H1 (cell line): Measurements from ENCODE around the gene STX7.

Experiments
- SP1 ChIP-seq: IDR thresholded peaks from 2 replicates; pipeline ENCODE4 v1.6.1; 2011; ENCODE audit warnings: low read depth, low read length
- ZNF274 ChIP-seq: IDR thresholded peaks from 2 replicates; pipeline ENCODE4 v1.7.0; 2012; ENCODE audit warnings: low read length, borderline replicate concordance; ENCODE audit errors: extremely low read depth
- TF ChIP-seq, protein P1 (sequence below), 3 experiments: IDR thresholded peaks; 1 replicate in 2 of 3; 2 replicates in 1 of 3; pipeline versions ENCODE4 v1.5.1 to v1.6.1; 2011; ENCODE audit warnings: low read length in 3 of 3, mild to moderate bottlenecking in 3 of 3, inconsistent platforms in 2 of 3, low read depth in 1 of 3, moderate library complexity in 1 of 3; ENCODE audit not compliant: insufficient read depth in 1 of 3; ENCODE audit errors: control extremely low read depth in 1 of 3

DNA sequence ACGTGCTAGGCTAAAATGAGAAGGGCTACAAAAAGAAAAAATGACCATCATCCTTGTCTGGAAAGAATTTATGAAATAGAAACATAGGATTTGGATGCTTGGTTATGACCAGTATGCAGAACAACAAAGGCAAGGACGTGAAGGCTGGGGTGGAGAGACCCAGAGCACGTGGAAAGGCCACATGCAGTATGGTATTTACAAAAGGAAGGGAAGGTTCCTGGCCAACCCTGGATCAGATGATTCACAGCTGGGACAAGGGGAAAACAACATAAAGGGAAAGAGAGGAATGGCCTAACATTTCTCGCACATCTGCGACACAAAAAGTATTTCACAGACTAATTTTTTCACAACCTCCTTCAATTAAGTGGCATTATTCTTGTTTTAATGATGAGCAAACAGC is 8.2 kb downstream of the STX7 start:
- TF ChIP-seq, protein P1, sequence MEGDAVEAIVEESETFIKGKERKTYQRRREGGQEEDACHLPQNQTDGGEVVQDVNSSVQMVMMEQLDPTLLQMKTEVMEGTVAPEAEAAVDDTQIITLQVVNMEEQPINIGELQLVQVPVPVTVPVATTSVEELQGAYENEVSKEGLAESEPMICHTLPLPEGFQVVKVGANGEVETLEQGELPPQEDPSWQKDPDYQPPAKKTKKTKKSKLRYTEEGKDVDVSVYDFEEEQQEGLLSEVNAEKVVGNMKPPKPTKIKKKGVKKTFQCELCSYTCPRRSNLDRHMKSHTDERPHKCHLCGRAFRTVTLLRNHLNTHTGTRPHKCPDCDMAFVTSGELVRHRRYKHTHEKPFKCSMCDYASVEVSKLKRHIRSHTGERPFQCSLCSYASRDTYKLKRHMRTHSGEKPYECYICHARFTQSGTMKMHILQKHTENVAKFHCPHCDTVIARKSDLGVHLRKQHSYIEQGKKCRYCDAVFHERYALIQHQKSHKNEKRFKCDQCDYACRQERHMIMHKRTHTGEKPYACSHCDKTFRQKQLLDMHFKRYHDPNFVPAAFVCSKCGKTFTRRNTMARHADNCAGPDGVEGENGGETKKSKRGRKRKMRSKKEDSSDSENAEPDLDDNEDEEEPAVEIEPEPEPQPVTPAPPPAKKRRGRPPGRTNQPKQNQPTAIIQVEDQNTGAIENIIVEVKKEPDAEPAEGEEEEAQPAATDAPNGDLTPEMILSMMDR (IDR thresholded peaks at IDR 0.05; ENCODE audit: control extremely low read depth in 1 of 3, insufficient read depth in 1 of 3, low read depth in 1 of 3, low read length in 3 of 3) = no peak
- TF ChIP-seq ZNF274 (no peak), SP1 (no peak)
